Kasumi-1 (cell line): Measurements from ENCODE around the gene PLA2G15.

Source experiments
- DNase-seq, 2 experiments: peaks; one replicate each; lab custom pipeline; 2025; lab: John Stamatoyannopoulos, UW

Gene PLA2G15

GRCh38 chr16:68298907-68299561 is 53.9 kb downstream of the PLA2G15 start:
- no peak for DNase-seq

DNA sequence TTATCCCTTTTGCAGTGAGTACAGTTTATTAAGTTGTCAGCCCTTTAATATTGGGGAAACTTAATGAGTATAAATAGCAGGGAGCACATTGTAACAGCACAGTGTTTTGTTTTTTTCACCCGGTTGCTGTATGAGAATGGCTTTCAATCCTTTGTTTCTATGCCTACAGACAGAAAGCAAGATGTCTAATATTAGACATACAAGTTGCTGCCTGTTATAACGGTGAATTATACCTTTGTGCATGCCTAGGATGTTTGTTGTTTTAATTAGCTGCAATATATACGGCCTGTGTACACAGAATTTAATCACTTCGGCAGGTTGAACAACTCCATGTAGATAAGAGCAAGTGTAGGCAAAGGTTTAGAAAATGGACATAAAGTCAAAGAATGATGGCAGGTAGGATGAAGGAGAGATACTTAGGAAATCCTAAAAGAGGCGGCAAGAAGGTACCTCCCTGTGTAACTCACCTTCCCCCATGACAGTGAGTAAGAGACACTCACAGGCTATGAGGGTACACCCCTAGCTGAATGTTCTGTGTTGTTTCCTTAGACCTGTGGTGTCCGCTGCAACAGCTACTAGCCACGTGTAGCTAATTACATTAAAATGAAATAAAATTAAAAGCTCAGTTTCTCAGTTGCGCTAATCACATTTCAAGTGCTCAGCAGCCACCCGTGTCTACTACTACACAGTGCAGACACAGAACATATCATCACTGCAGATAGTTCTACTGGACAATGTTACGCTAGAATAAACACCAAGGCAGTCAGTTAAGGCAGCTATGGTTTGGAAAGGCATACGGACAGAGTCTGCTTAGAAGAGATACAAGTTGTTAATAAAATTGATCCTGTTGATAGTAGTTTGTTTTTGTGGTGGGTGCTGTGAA is 54.6 kb downstream of the PLA2G15 start:
- DNase-seq = no peak

- peak; percentile 28 to 54 for DNase-seq
Observed at GRCh38 chr16:68300734-68301459, 55.7 kb downstream of the PLA2G15 start.

DNA sequence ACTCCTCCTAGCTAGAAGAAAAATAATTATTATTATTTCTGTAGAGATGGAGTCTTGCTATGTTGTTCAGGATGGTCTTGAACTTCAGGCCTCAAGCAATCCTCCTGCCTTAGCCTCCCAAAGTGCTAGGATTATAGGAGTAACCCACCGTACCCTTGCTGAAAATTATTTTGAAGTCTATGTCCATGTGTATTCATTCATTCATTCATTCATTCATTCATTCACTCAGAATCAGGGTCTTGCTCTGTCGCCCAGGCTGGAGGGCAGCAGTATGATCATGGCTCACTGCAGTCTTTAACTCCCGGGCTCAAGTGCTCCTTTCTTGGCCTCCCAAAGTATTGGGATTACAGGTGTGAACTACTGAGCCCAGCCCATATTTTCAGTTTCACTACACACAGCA is 61.5 kb downstream of the PLA2G15 start:
- DNase-seq = no peak

DNA sequence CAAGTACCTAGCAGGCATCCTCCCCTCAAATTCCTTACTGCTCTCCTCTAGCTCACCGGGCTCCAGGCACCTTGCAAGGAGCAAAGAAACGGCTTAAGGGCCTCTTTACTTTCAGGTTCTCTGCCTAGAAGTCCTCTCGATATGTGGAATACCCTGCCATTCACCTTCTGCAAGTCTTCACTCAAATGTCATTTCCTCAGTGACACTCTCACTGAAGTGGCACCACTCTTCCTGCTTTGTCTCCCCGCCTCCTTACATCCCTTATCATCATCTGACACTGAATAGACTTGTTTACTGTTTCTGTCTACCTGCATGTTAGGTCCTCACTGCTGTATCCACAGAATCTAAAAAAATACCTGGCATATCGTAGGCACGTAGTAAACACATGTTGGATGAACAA is 64.6 kb downstream of the PLA2G15 start:
- no peak for DNase-seq

DNA sequence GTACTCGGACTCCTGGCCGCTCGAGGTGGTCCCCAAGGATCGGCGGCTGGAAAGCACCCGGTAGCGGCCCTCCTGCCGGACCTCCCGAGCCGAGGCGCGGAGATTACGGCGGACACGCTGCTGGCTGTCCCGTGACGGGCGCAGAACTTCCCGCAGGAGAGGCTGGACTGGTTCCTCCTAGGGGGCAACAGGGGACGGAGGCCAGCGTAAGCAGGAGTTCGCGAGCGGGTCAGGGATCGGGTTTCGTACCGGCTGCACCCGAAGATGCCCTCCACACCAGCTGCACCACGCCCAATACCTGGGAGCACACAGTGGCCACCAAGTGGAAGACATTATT is 65.2 kb downstream of the PLA2G15 start:
- DNase-seq = no peak
